NCI-H187 treated with DMSO at 0.1 percent for 48 hours (cell line): ENCODE measurements around the gene FIS1.
"Not testable (repeated sequence)": the region's sequence is repeated elsewhere in the genome, so short reads cannot be mapped to it uniquely, and the experiment has no call there.

Experiments used
- DNase-seq: peaks from one replicate; lab custom pipeline; 2025; lab: John Stamatoyannopoulos, UW

FIS1 gene

GRCh38 chr7:101255796-101256195 is 10.9 kb upstream of the FIS1 start:
- no peak for DNase-seq

- not testable (repeated sequence) for DNase-seq
These were observed 8.3 kb upstream of the FIS1 start for GRCh38 chr7:101253199-101253598.

GRCh38 chr7:101251871-101252659 is 7.2 kb upstream of the FIS1 start:
- DNase-seq: peak; percentile 88

- no peak for DNase-seq
These were observed 5.4 kb upstream of the FIS1 start for GRCh38 chr7:101250324-101250723.

- DNase-seq: no peak
These were observed 3.4 kb upstream of the FIS1 start for GRCh38 chr7:101248276-101248675.

- DNase-seq: no peak
These were observed 327 bp upstream of the FIS1 start for GRCh38 chr7:101245147-101245668.

GRCh38 chr7:101243646-101244374 is 1.1 kb downstream of the FIS1 start:
- DNase-seq: no peak

GRCh38 chr7:101241443-101242349 is 3.2 kb downstream of the FIS1 start:
- DNase-seq: no peak

GRCh38 chr7:101241015-101241363 is 3.9 kb downstream of the FIS1 start:
- DNase-seq: no peak

- no peak for DNase-seq
These were observed 4.5 kb downstream of the FIS1 start for GRCh38 chr7:101240226-101241014.

- DNase-seq: no peak
These were observed 5.0 kb downstream of the FIS1 start for GRCh38 chr7:101239951-101240220.

- no peak for DNase-seq
These were observed 5.5 kb downstream of the FIS1 start for GRCh38 chr7:101239191-101239950.

- DNase-seq: no peak
These were observed 6.4 kb downstream of the FIS1 start for GRCh38 chr7:101238226-101239182.

- DNase-seq: no peak
These were observed 7.4 kb downstream of the FIS1 start, which contains the start of gene CLDN15 for GRCh38 chr7:101237206-101238067. CLDN15 (minus strand) TSS chr7:101237802; CDS start chr7:101237581, 221 bp downstream.

GRCh38 chr7:101236292-101236835 is 8.5 kb downstream of the FIS1 start:
- no peak for DNase-seq

GRCh38 chr7:101235522-101235921 is 9.4 kb downstream of the FIS1 start:
- no peak for DNase-seq

- no peak for DNase-seq
These were observed 9.8 kb downstream of the FIS1 start for GRCh38 chr7:101235050-101235449.

- no peak for DNase-seq
These were observed 10.2 kb downstream of the FIS1 start for GRCh38 chr7:101234636-101235035.
